Amygdala (tissue), 56 donors: ENCODE results near the gene SH3BGRL.
A peak's percentile ranks its signal among the peaks of the same experiment; 100 is the strongest.

ENCODE experiments used
- DNase-seq, 56 donors: peaks; one replicate each; lab custom pipeline; 2025; lab: John Stamatoyannopoulos, UW

The SH3BGRL gene

GRCh38 chrX:81201671-81202455 is at the start of gene SH3BGRL, which contains the start of gene HMGN5:
SH3BGRL (plus strand) TSS chrX:81202102; CDS start chrX:81202201, 99 bp downstream.
HMGN5 (minus strand) TSS chrX:81201913; CDS start chrX:81121549, 80,364 bp downstream.
- peak in 55 of 56 donors; percentile 5 to 71 (median 39) for DNase-seq

GRCh38 chrX:81168391-81168790 is 33.5 kb upstream of the SH3BGRL start:
- DNase-seq = no peak

- DNase-seq = no peak
Measured at GRCh38 chrX:81174286-81174685, 27.6 kb upstream of the SH3BGRL start.

GRCh38 chrX:81195259-81195658 is 6.6 kb upstream of the SH3BGRL start:
- no peak for DNase-seq

- peak in 25 of 56 donors; percentile 0 to 68 (median 3) for DNase-seq
Measured at GRCh38 chrX:81195712-81196111, 6.2 kb upstream of the SH3BGRL start.

- DNase-seq = no peak
Measured at GRCh38 chrX:81201071-81201470, 831 bp upstream of the SH3BGRL start.

- peak in 7 of 56 donors; percentile 0 to 47 (median 14) for DNase-seq
Measured at GRCh38 chrX:81202456-81202819, 536 bp downstream of the SH3BGRL start.

GRCh38 chrX:81202943-81203342 is 1.0 kb downstream of the SH3BGRL start:
- DNase-seq = peak in 1 of 56 donors; percentile 0

- DNase-seq = no peak
Measured at GRCh38 chrX:81205551-81205950, 3.6 kb downstream of the SH3BGRL start.

- DNase-seq = no peak
Measured at GRCh38 chrX:81206476-81206875, 4.6 kb downstream of the SH3BGRL start.

- DNase-seq = no peak
Measured at GRCh38 chrX:81208916-81209315, 7.0 kb downstream of the SH3BGRL start.

- DNase-seq = no peak
Measured at GRCh38 chrX:81215685-81216084, 13.8 kb downstream of the SH3BGRL start.

- DNase-seq = no peak
Measured at GRCh38 chrX:81229229-81229628, 27.3 kb downstream of the SH3BGRL start.

- DNase-seq = no peak
Measured at GRCh38 chrX:81229901-81230300, 28.0 kb downstream of the SH3BGRL start.

GRCh38 chrX:81231476-81231875 is 29.6 kb downstream of the SH3BGRL start:
- DNase-seq = no peak

- DNase-seq = no peak
Measured at GRCh38 chrX:81232218-81232617, 30.3 kb downstream of the SH3BGRL start.

GRCh38 chrX:81237516-81237915 is 35.6 kb downstream of the SH3BGRL start:
- no peak for DNase-seq

GRCh38 chrX:81238166-81238565 is 36.3 kb downstream of the SH3BGRL start:
- no peak for DNase-seq

- no peak for DNase-seq
Measured at GRCh38 chrX:81240701-81241331, 38.9 kb downstream of the SH3BGRL start.

GRCh38 chrX:81241753-81242152 is 39.9 kb downstream of the SH3BGRL start:
- no peak for DNase-seq

GRCh38 chrX:81255876-81256275 is 54.0 kb downstream of the SH3BGRL start:
- DNase-seq = no peak

GRCh38 chrX:81257817-81258216 is 55.9 kb downstream of the SH3BGRL start:
- no peak for DNase-seq
